Suprapubic skin (tissue), 4 donors: ENCODE measurements around the gene MSH4. TPM values are rescaled to one million over a fixed set of nuclear protein-coding genes. Genes with fewer than 3 reads are reported as not detected.
"Not testable (repeated sequence)": the region's sequence is repeated elsewhere in the genome, so short reads cannot be mapped to it uniquely, and the experiment has no call there.

Experiments
- DNase-seq, 2 donors: peaks; one replicate each; pipeline ENCODE4 v3.0.0-alpha.2; 2019; ENCODE audit warnings: low spot score in 2 of 2
- H3K27ac ChIP-seq: fragments of 200-600 bp; sonication (generic); one replicate; pipeline ENCODE4 v1.5.1; 2019
- H3K27me3 ChIP-seq: fragments of 200-600 bp; sonication (generic); one replicate; pipeline ENCODE4 v1.5.1; 2019
- H3K36me3 ChIP-seq: fragments of 200-600 bp; sonication (generic); one replicate; pipeline ENCODE4 v1.5.1; 2019
- H3K4me1 ChIP-seq: fragments of 200-600 bp; sonication (generic); one replicate; pipeline ENCODE4 v1.5.1; 2019
- H3K4me3 ChIP-seq: fragments of 200-600 bp; sonication (generic); one replicate; pipeline ENCODE4 v1.5.1; 2019; ENCODE audit warnings: mild to moderate bottlenecking
- H3K9me3 ChIP-seq: fragments of 200-600 bp; sonication (generic); one replicate; pipeline ENCODE4 v1.5.1; 2019
- EP300 ChIP-seq: sonication (generic); formaldehyde crosslinking; IDR thresholded peaks from one replicate; pipeline ENCODE4 v1.6.1; 2017; ENCODE audit warnings: antibody characterized with exemption
- POLR2A ChIP-seq, 2 donors: fragments of 450-650 bp; IDR thresholded peaks; one replicate each; pipeline ENCODE4 v1.6.1; 2017; ENCODE audit warnings: antibody characterized with exemption in 2 of 2, mild to moderate bottlenecking in 2 of 2, moderate library complexity in 2 of 2
- POLR2AphosphoS5 ChIP-seq, 3 donors: sonication (generic); formaldehyde crosslinking; IDR thresholded peaks; one replicate each; pipeline ENCODE4 v1.6.1; 2017; ENCODE audit warnings: antibody characterized with exemption in 3 of 3
- WGBS: methylation state at CpG from one replicate; pipeline ENCODE4 v1.1.5; 2018; 5-methylcytosine and 5-hydroxymethylcytosine counted together
- total RNA-seq, 4 donors: library from RNA; depleted of rRNA; stranded (reverse); fragments of >200 nt; gene quantifications; one replicate each; pipeline ENCODE4 v1.1.0, GENCODE V29; 2016
- TF ChIP-seq, protein P1 (sequence below), 2 donors: fragments of 200-600 bp in 1 of 2; fragments of 450-650 bp in 1 of 2; sonication (generic) in 1 of 2; IDR thresholded peaks; one replicate each; pipeline ENCODE4 v1.5.1; 2016 to 2019; ENCODE audit warnings: antibody characterized with exemption in 2 of 2, mild to moderate bottlenecking in 1 of 2, moderate library complexity in 1 of 2

MSH4 gene
- total RNA-seq, 4 donors from 2014 or later = 0.21 TPM; not detected in 3

DNA sequence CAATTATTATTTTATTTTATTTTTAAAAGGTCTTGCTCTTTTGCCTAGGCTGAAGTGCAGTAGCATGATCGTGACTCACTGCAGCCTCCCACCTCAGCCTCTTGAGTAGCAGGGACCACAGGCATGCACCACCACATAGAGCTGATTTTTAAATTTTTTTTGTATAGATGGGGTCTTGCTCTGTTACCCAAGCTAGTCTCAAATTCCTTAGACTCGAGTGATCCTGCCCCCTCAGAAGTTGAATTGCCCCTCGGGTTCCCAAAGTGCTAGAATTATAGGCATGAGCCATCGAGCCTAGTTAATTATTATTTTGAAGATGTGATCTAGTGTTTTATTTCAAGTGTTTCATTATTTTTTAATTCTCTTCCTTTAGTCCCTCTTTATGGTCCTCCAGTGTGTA, 12.2 kb downstream of the MSH4 start:
- no peaks in the 10 kb centered on the region for H3K27me3 ChIP-seq
- no peaks in the 10 kb centered on the region for H3K4me1 ChIP-seq
- H3K36me3 ChIP-seq = no peaks in the 10 kb centered on the region
- DNase-seq = no peak
- H3K9me3 ChIP-seq = no peaks in the 10 kb centered on the region
- TF ChIP-seq EP300 (no peak), POLR2AphosphoS5 (IDR thresholded peaks at IDR 0.05) (no peak), POLR2A (IDR thresholded peaks at IDR 0.05) (no peak)
- TF ChIP-seq, protein P1, sequence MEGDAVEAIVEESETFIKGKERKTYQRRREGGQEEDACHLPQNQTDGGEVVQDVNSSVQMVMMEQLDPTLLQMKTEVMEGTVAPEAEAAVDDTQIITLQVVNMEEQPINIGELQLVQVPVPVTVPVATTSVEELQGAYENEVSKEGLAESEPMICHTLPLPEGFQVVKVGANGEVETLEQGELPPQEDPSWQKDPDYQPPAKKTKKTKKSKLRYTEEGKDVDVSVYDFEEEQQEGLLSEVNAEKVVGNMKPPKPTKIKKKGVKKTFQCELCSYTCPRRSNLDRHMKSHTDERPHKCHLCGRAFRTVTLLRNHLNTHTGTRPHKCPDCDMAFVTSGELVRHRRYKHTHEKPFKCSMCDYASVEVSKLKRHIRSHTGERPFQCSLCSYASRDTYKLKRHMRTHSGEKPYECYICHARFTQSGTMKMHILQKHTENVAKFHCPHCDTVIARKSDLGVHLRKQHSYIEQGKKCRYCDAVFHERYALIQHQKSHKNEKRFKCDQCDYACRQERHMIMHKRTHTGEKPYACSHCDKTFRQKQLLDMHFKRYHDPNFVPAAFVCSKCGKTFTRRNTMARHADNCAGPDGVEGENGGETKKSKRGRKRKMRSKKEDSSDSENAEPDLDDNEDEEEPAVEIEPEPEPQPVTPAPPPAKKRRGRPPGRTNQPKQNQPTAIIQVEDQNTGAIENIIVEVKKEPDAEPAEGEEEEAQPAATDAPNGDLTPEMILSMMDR (IDR thresholded peaks at IDR 0.05) = no peak
- no peak overlapping the region for H3K27ac ChIP-seq
- WGBS = 88% methylated on average over 4 of the region's 4 CpGs
- no peak overlapping the region for H3K4me3 ChIP-seq

DNA sequence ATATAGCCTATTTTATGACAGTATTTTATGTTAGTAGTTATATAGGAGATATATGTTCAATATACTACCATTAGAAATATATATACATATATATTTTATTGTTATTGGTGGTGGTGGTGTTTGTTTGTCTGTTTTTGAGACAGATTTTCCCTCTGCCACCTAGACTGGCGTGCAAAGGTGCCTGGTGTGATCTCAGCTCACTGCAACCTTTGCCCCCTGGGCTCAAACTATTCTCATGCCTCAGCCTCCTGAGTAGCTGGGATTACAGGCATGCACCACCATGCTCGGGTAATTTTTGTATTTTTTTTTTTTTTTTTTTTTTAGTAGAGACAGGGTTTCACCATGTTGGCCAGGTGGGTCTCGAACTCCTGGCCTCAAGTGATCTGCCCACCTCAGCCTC, 13.4 kb downstream of the MSH4 start:
- DNase-seq = not testable (repeated sequence)
- 93% methylated on average over 3 of the region's 3 CpGs for WGBS

DNA sequence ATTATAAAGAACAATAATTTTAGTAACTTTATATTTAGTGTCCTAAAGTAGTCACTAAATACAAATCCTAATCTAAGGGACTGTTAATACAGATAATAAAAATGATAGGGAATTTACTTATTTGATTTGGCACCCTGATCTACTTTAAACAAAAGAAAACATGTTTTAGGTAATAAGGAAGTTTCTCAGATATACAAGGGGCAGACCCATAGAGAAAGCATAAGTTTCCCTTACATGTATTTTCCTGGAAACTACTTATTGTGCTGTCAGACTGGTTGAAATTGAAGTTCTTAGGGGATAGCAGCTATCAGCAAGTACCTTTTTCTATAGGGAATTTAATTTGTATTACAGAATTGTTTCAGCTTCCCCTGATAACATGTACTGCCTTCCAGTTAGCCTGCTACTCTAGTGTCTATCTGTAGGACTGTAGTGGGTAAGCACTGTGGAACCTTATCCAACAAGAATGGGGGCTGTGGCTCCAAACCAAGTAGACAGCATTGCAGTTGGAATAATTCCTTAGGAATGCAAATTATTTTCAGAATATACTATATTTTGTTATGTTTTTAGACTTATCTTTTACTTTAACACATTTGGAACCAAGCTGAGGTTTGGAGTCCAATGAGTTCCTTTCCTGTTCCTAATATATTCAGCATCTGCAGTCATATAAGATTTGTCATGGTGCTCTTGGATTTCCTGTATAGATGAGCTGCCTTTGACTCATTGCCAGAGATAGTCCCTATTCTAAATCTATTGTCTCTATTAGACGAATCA, 14.7 kb downstream of the MSH4 start:
- no peaks in the 10 kb centered on the region for H3K36me3 ChIP-seq
- no peak overlapping the region for H3K27ac ChIP-seq
- H3K9me3 ChIP-seq = no peaks in the 10 kb centered on the region
- 69% methylated on average over 1 of the region's 1 CpG for WGBS
- no peaks in the 10 kb centered on the region for H3K27me3 ChIP-seq
- H3K4me3 ChIP-seq = no peak overlapping the region
- TF ChIP-seq POLR2AphosphoS5 (IDR thresholded peaks at IDR 0.05) (no peak), POLR2A (IDR thresholded peaks at IDR 0.05) (no peak), EP300 (no peak)
- TF ChIP-seq, protein P1 (IDR thresholded peaks at IDR 0.05) = no peak
- DNase-seq = no peak
- no peaks in the 10 kb centered on the region for H3K4me1 ChIP-seq

More for the DNA sequence above, 13.4 kb downstream of the MSH4 start:
- H3K27ac ChIP-seq, H3K36me3 ChIP-seq, H3K4me1 ChIP-seq, H3K9me3 ChIP-seq, H3K4me3 ChIP-seq, H3K27me3 ChIP-seq: not testable (repeated sequence)

DNA sequence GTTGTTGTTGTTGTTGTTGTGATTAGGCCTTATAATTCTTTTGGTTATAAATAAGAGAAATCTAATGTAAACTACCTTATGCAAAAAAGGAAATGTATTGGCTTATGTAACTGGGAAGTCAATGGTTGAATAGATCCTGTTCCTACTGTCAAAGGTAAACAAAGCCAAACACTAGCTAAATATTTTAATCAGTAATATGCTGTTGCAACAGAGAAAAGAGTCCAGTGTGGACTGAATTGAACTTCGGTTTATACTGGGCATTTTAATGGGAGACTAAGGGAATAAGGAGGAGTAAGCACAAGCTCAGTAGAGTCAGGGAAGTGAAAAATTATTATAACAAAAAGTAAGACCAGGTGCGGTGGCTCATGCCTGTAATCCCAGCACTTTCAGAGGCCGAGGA, 15.4 kb downstream of the MSH4 start:
- no peaks in the 10 kb centered on the region for H3K36me3 ChIP-seq
- no peak overlapping the region for H3K27ac ChIP-seq
- 94% methylated on average over 3 of the region's 3 CpGs for WGBS
- H3K4me3 ChIP-seq = no peak overlapping the region
- no peak for DNase-seq
- TF ChIP-seq POLR2A (IDR thresholded peaks at IDR 0.05) (no peak), EP300 (no peak), POLR2AphosphoS5 (IDR thresholded peaks at IDR 0.05) (no peak)
- TF ChIP-seq, protein P1 (IDR thresholded peaks at IDR 0.05) = no peak
- no peaks in the 10 kb centered on the region for H3K27me3 ChIP-seq
- no peaks in the 10 kb centered on the region for H3K4me1 ChIP-seq
- no peaks in the 10 kb centered on the region for H3K9me3 ChIP-seq

DNA sequence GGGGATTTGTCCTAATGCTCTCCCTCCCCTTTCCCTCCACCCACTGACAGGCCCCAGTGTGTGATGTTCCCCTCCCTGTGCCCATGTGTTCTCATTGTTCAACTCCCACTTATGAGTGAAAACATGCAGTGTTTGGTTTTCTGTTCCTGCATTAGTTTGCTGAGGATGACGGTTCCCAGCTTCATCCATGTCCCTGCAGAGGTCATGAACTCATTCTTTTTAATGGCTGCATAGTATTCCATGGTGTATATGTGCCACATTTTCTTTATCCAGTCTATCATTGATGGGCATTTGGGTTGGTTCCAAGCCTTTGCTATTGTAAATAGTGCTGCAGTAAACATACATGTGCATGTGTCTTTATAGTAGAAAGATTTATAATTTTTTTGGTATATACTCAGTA, 26.9 kb downstream of the MSH4 start:
- not testable (repeated sequence) for H3K27ac ChIP-seq, H3K36me3 ChIP-seq, H3K4me3 ChIP-seq, DNase-seq, H3K9me3 ChIP-seq, H3K4me1 ChIP-seq, H3K27me3 ChIP-seq
- WGBS = 63% methylated on average over 1 of the region's 1 CpG

DNA sequence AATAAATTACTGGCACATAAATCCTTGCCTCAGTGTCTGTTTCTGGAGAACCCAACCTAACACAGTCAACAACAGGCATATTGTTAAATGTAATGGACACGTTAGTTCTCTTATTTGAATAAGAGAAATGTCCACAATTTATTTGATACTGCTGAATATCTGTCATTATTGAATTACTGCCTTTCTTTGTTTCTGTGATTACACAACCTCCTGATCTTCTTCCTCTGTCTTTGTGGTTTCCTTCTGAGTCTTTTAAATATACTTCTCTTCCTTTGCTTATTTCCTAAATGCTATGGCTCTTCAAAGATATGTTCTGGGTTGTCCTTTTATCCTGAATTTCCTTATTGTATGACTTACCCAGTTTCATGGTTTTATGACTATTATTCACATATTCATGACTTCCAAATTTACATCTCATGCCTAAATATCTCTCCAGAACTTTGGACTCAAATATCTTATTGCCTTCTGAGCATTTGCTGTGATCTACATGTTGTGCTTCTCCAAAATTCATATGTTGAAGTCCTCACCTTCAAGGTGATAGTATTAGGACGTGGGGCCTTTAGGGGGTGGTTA, 39.9 kb downstream of the MSH4 start:
- Histone ChIP-seq H3K4me3 (no peak overlapping the region), H3K27ac (no peak overlapping the region), H3K27me3 (no peaks in the 10 kb centered on the region), H3K9me3 (no peaks in the 10 kb centered on the region), H3K4me1 (no peaks in the 10 kb centered on the region), H3K36me3 (no peaks in the 10 kb centered on the region)
- TF ChIP-seq, protein P1 (IDR thresholded peaks at IDR 0.05) = no peak
- TF ChIP-seq POLR2AphosphoS5 (IDR thresholded peaks at IDR 0.05) (no peak), POLR2A (IDR thresholded peaks at IDR 0.05) (no peak), EP300 (no peak)
- no peak for DNase-seq
- WGBS = 69% methylated on average over 2 of the region's 2 CpGs
